WTC11 (cell line): ENCODE data around the gene PLEKHF1. TPM values are rescaled to one million over a fixed set of nuclear protein-coding genes. Genes with fewer than 3 reads are reported as not detected.

Source experiments
- ATAC-seq: fragments of 200-7000 bp; cut with Tn5 transposase; 2 replicates; pipeline ENCODE4 v1.10.0; 2021; ENCODE audit warnings: mild to moderate bottlenecking, moderate library complexity
- CTCF ChIA-PET: fragments of 300-600 bp; sonication (Branson Sonifier 250); formaldehyde crosslinking; loops from one replicate; lab custom pipeline; 2021; ENCODE audit warnings: antibody characterized with exemption; lab: Charles Lee
- POLR2A ChIA-PET: fragments of 350-600 bp; sonication (Branson Sonifier 250); formaldehyde crosslinking; loops from one replicate; lab custom pipeline; 2021; ENCODE audit warnings: antibody characterized with exemption; lab: Charles Lee
- DNase-seq: peaks from one replicate; pipeline ENCODE4 v3.0.0; 2021; ENCODE audit warnings: low spot score
- H3K27ac Mint-ChIP-seq: 2 replicates; pipeline ENCODE4 v1.8.0; 2021; ENCODE audit warnings: mixed read lengths
- H3K27me3 Mint-ChIP-seq: 2 replicates; pipeline ENCODE4 v1.8.0; 2021; ENCODE audit warnings: low read depth, mild to moderate bottlenecking, moderate library complexity, mixed read lengths
- H3K36me3 Mint-ChIP-seq: 2 replicates; pipeline ENCODE4 v1.8.0; 2021; ENCODE audit warnings: mixed read lengths
- H3K4me1 Mint-ChIP-seq: 2 replicates; pipeline ENCODE4 v1.8.0; 2022; ENCODE audit warnings: mixed read lengths
- H3K4me3 Mint-ChIP-seq: 2 replicates; pipeline ENCODE4 v1.8.0; 2021; ENCODE audit warnings: mild to moderate bottlenecking, moderate library complexity, mixed read lengths
- H3K9me3 Mint-ChIP-seq: 2 replicates; pipeline ENCODE4 v1.8.0; 2021; ENCODE audit warnings: mixed read lengths
- CTCF ChIP-seq: fragments of 200-600 bp; IDR thresholded peaks from 2 replicates; pipeline ENCODE4 v1.8.0; 2022; ENCODE audit warnings: antibody characterized with exemption
- E2F4 ChIP-seq: sonication (generic); formaldehyde crosslinking; IDR thresholded peaks from 2 replicates; pipeline ENCODE4 v1.8.1; 2022; ENCODE audit warnings: low read depth, mild to moderate bottlenecking, moderate library complexity, missing genetic modification reagents, borderline replicate concordance
- GRHL2 ChIP-seq: fragments of 250-450 bp; sonication (Bioruptor Pico); IDR thresholded peaks from 2 replicates; pipeline ENCODE4 v1.8.0; 2022; ENCODE audit warnings: mild to moderate bottlenecking, moderate library complexity; ENCODE audit not compliant: insufficient replicate concordance, severe bottlenecking
- HMGXB4 ChIP-seq: sonication (generic); formaldehyde crosslinking; IDR thresholded peaks from 2 replicates; pipeline ENCODE4 v1.8.1; 2023; ENCODE audit warnings: mild to moderate bottlenecking, moderate library complexity, missing genetic modification reagents
- JAZF1 ChIP-seq: fragments of 250-450 bp; sonication (Bioruptor Pico); IDR thresholded peaks from 2 replicates; pipeline ENCODE4 v1.9.0; 2021; ENCODE audit warnings: moderate library complexity, mild to moderate bottlenecking, inconsistent platforms
- RELA ChIP-seq: sonication (generic); formaldehyde crosslinking; IDR thresholded peaks from 2 replicates; pipeline ENCODE4 v1.8.1; 2022; ENCODE audit warnings: missing genetic modification reagents, mild to moderate bottlenecking, borderline replicate concordance
- TCF7 ChIP-seq: sonication (generic); formaldehyde crosslinking; IDR thresholded peaks from 2 replicates; pipeline ENCODE4 v1.8.0; 2022; ENCODE audit warnings: mild to moderate bottlenecking, low read depth, missing genetic modification reagents, moderate library complexity
- ZNF121 ChIP-seq: sonication (generic); formaldehyde crosslinking; IDR thresholded peaks from 2 replicates; pipeline ENCODE4 v1.8.0; 2023; ENCODE audit warnings: missing genetic modification reagents
- ZNF281 ChIP-seq: sonication (generic); formaldehyde crosslinking; IDR thresholded peaks from 2 replicates; pipeline ENCODE4 v1.8.0; 2023; ENCODE audit warnings: mild to moderate bottlenecking, missing genetic modification reagents
- ZNF396 ChIP-seq: fragments of 250-450 bp; sonication (Bioruptor Pico); IDR thresholded peaks from 2 replicates; pipeline ENCODE4 v1.8.0; 2021; ENCODE audit warnings: mild to moderate bottlenecking, moderate library complexity, borderline replicate concordance
- ZNF423 ChIP-seq: fragments of 250-450 bp; sonication (Bioruptor Pico); IDR thresholded peaks from 2 replicates; pipeline ENCODE4 v2.1.2; 2022; ENCODE audit warnings: mild to moderate bottlenecking, moderate library complexity
- ZNF425 ChIP-seq: fragments of 250-450 bp; sonication (Bioruptor Pico); conservative IDR thresholded peaks from 2 replicates; pipeline ENCODE4 v1.9.0; 2021; ENCODE audit warnings: mild to moderate bottlenecking
- ZSCAN18 ChIP-seq: fragments of 250-450 bp; sonication (Bioruptor Pico); IDR thresholded peaks from 2 replicates; pipeline ENCODE4 v2.1.2; 2022; ENCODE audit warnings: mild to moderate bottlenecking, moderate library complexity
- total RNA-seq: library from RNA; stranded (reverse); gene quantifications from 3 replicates; pipeline ENCODE4 v1.2.3, GENCODE V29; 2021

PLEKHF1 gene
- total RNA-seq, 1 experiment from 2014 or later, result 17.9 TPM

GRCh38 chr19:29674374-29675119, 9.3 kb downstream of the PLEKHF1 start:
- H3K27ac Mint-ChIP-seq, result no peak overlapping the region
- ChIA-PET POLR2A (interaction anchor here (0.6 kb wide), 1 partner anchor 37 kb away, joined by 3 read pairs; no protein-coding TSS in a partner anchor), CTCF (no interaction called here)
- no peaks in the 10 kb centered on the region for H3K27me3 Mint-ChIP-seq
- H3K4me1 Mint-ChIP-seq, result peaks cover 5% of the 10 kb centered on the region
- no peak overlapping the region for H3K4me3 Mint-ChIP-seq
- no peak for ATAC-seq
- peaks cover 12% of the 10 kb centered on the region for H3K36me3 Mint-ChIP-seq
- TF ChIP-seq HMGXB4 (no peak), ZNF281 (CRISPR knock-in tag) (no peak), ZNF121 (CRISPR knock-in tag) (no peak), RELA (CRISPR knock-in tag) (no peak), GRHL2 (no peak), CTCF (no peak), ZNF425 (no peak), ZNF396 (CRISPR knock-in tag) (no peak), JAZF1 (no peak), TCF7 (no peak)
- H3K9me3 Mint-ChIP-seq, result no peaks in the 10 kb centered on the region
- no peak for DNase-seq

- ATAC-seq, result no peak
- H3K36me3 Mint-ChIP-seq, result peaks cover 10% of the 10 kb centered on the region
- no peak overlapping the region for H3K27ac Mint-ChIP-seq
- DNase-seq, result no peak
- H3K4me1 Mint-ChIP-seq, result peaks cover 5% of the 10 kb centered on the region; the same call in 1 of the 2 replicates
- no peak for TF ChIP-seq ZNF423 (CRISPR knock-in tag)
- TF ChIP-seq ZSCAN18, result no peak
- TF ChIP-seq JAZF1, result no peak
- TF ChIP-seq E2F4 (CRISPR knock-in tag), result no peak
- no peaks in the 10 kb centered on the region for H3K27me3 Mint-ChIP-seq
- ChIA-PET POLR2A (no interaction called here), CTCF (no interaction called here)
- H3K9me3 Mint-ChIP-seq, result no peaks in the 10 kb centered on the region
- no peak overlapping the region for H3K4me3 Mint-ChIP-seq
Observed at GRCh38 chr19:29675120-29675649, 9.9 kb downstream of the PLEKHF1 start.
